SK-N-SH treated with all-trans-retinoic acid at 6 μM for 48 hours (cell line): ENCODE results near the gene LTN1.

ENCODE experiments used
- BACH2 ChIP-seq: fragments of 250-450 bp; sonication (Bioruptor Pico); IDR thresholded peaks from 2 replicates; pipeline ENCODE4 v1.9.0; 2021; ENCODE audit warnings: mild to moderate bottlenecking, borderline replicate concordance
- CREB5 ChIP-seq: fragments of 250-450 bp; sonication (Bioruptor Pico); IDR thresholded peaks from 2 replicates; pipeline ENCODE4 v1.5.1; 2020; ENCODE audit warnings: low read depth, mild to moderate bottlenecking, moderate library complexity
- ESRRG ChIP-seq: fragments of 250-450 bp; sonication (Bioruptor Pico); IDR thresholded peaks from 2 replicates; pipeline ENCODE4 v1.6.1; 2021; ENCODE audit warnings: mild to moderate bottlenecking
- PATZ1 ChIP-seq: fragments of 250-450 bp; sonication (Bioruptor Pico); IDR thresholded peaks from 2 replicates; pipeline ENCODE4 v1.8.0; 2020; ENCODE audit warnings: mild to moderate bottlenecking, moderate library complexity, borderline replicate concordance
- TCF4 ChIP-seq: fragments of 250-450 bp; sonication (Bioruptor Pico); IDR thresholded peaks from 2 replicates; pipeline ENCODE4 v1.8.0; 2021; ENCODE audit warnings: mild to moderate bottlenecking, moderate library complexity, borderline replicate concordance
- TSHZ2 ChIP-seq: fragments of 250-450 bp; sonication (Bioruptor Pico); IDR thresholded peaks from 2 replicates; pipeline ENCODE4 v1.5.0; 2020; ENCODE audit warnings: mild to moderate bottlenecking, moderate library complexity
- ZC3H10 ChIP-seq: fragments of 250-450 bp; sonication (Bioruptor Pico); IDR thresholded peaks from 2 replicates; pipeline ENCODE4 v1.5.1; 2021; ENCODE audit warnings: mild to moderate bottlenecking, moderate library complexity
- ZFP30 ChIP-seq: fragments of 450-650 bp; formaldehyde crosslinking; IDR thresholded peaks from 2 replicates; pipeline ENCODE4 v1.5.0; 2022; ENCODE audit warnings: mild to moderate bottlenecking, moderate library complexity
- ZNF8 ChIP-seq: fragments of 450-650 bp; formaldehyde crosslinking; IDR thresholded peaks from 2 replicates; pipeline ENCODE4 v1.5.0; 2020; ENCODE audit warnings: mild to moderate bottlenecking, moderate library complexity

- no peak for TF ChIP-seq TCF4
- no peak for TF ChIP-seq PATZ1 (CRISPR knock-in tag)
- no peak for TF ChIP-seq ZNF8 (CRISPR knock-in tag)
- no peak for TF ChIP-seq ZFP30
- no peak for TF ChIP-seq CREB5
- TF ChIP-seq ZC3H10 (CRISPR knock-in tag), result no peak
- no peak for TF ChIP-seq TSHZ2 (CRISPR knock-in tag)
- TF ChIP-seq ESRRG (CRISPR knock-in tag), result no peak
- no peak for TF ChIP-seq BACH2 (CRISPR knock-in tag)
These were observed 10.0 kb downstream of the LTN1 start for GRCh38 chr21:28982637-28983036.
